PC-9 (cell line): ENCODE measurements around the gene BUD31. TPM values are rescaled to one million over a fixed set of nuclear protein-coding genes. Genes with fewer than 3 reads are reported as not detected.
A peak's percentile ranks its signal among the peaks of the same experiment; 100 is the strongest.

Experiments used
- BruUV-seq: library from RNA; stranded (reverse); fragments of 400-500 nt; replicated peaks from 2 replicates; lab custom pipeline; 2021; lab: Mats Ljungman, UMichigan
- CTCF ChIA-PET: fragments of 300-600 bp; sonication (Branson Sonifier 250); formaldehyde crosslinking; loops from one replicate; lab custom pipeline; 2022; ENCODE audit warnings: antibody characterized with exemption; lab: Charles Lee
- POLR2A ChIA-PET: fragments of 300-600 bp; sonication (Branson Sonifier 250); formaldehyde crosslinking; loops from one replicate; lab custom pipeline; 2022; ENCODE audit warnings: antibody characterized with exemption; ENCODE audit not compliant: unreplicated experiment; lab: Charles Lee
- DNase-seq, 2 experiments: peaks; one replicate each; pipeline versions ENCODE4 v3.0.0 to v3.0.0-alpha.2; 2015 to 2022; ENCODE audit warnings: mixed read lengths in 1 of 2
- H2AFZ ChIP-seq: fragments of 200-600 bp; sonication (generic); 2 replicates; pipeline ENCODE4 v1.8.1; 2017; ENCODE audit warnings: antibody characterized with exemption
- H3F3A ChIP-seq: fragments of 200-600 bp; sonication (generic); 2 replicates; pipeline ENCODE4 v1.8.1; 2017; ENCODE audit warnings: antibody characterized with exemption, mild to moderate bottlenecking, low read depth; ENCODE audit not compliant: insufficient read depth
- H3K27ac ChIP-seq: fragments of 200-600 bp; sonication (generic); 2 replicates; pipeline ENCODE4 v1.6.1; 2016; ENCODE audit warnings: mixed run types
- H3K27me3 ChIP-seq: fragments of 200-600 bp; sonication (generic); 2 replicates; pipeline ENCODE4 v1.6.1; 2016; ENCODE audit warnings: low read depth, mixed run types; ENCODE audit not compliant: insufficient read depth
- H3K36me3 ChIP-seq: fragments of 200-600 bp; sonication (generic); 2 replicates; pipeline ENCODE4 v1.6.1; 2016; ENCODE audit warnings: low read depth, mixed run types
- H3K4me1 ChIP-seq: fragments of 200-600 bp; sonication (generic); replicated peaks from 2 replicates; pipeline ENCODE4 v1.6.1; 2016; ENCODE audit warnings: mixed run types; ENCODE audit not compliant: insufficient read depth
- H3K4me2 ChIP-seq: fragments of 200-600 bp; sonication (generic); 2 replicates; pipeline ENCODE4 v1.6.1; 2017; ENCODE audit warnings: mixed run types
- H3K4me3 ChIP-seq: fragments of 200-600 bp; sonication (generic); 2 replicates; pipeline ENCODE4 v1.6.1; 2016; ENCODE audit warnings: mixed run types
- H3K79me2 ChIP-seq: fragments of 200-600 bp; sonication (generic); 2 replicates; pipeline ENCODE4 v1.6.1; 2017; ENCODE audit warnings: low read depth, mixed run types
- H3K9me2 ChIP-seq: fragments of 200-600 bp; sonication (generic); 2 replicates; pipeline ENCODE4 v1.8.1; 2017; ENCODE audit warnings: mild to moderate bottlenecking; ENCODE audit not compliant: insufficient read depth
- H3K9me3 ChIP-seq: fragments of 200-600 bp; sonication (generic); 2 replicates; pipeline ENCODE4 v1.8.1; 2016; ENCODE audit warnings: low read depth; ENCODE audit not compliant: insufficient read depth
- H4K20me1 ChIP-seq: fragments of 200-600 bp; sonication (generic); 2 replicates; pipeline ENCODE4 v1.8.1; 2017; ENCODE audit not compliant: insufficient read depth
- EZH2 ChIP-seq: fragments of 200-600 bp; sonication (generic); IDR thresholded peaks from 2 replicates; pipeline ENCODE4 v1.8.0; 2017; ENCODE audit warnings: antibody characterized with exemption, low read depth
- intact Hi-C: fragments of 100-400 bp; cut with micrococcal nuclease; formaldehyde crosslinking; loops from one replicate; pipeline ENCODE4 v1.10.0; 2022; ENCODE audit not compliant: unreplicated experiment
- total RNA-seq: library from RNA; stranded (reverse); gene quantifications from 2 replicates; pipeline ENCODE4 v1.2.3, GENCODE V29; 2021
- TF ChIP-seq, protein P1 (sequence below): fragments of 200-600 bp; sonication (generic); conservative IDR thresholded peaks from 2 replicates; pipeline ENCODE4 v1.6.1; 2017; ENCODE audit warnings: mixed run types, antibody characterized with exemption, mild to moderate bottlenecking, moderate library complexity

Gene BUD31
- total RNA-seq, 1 experiment from 2014 or later = 167 TPM

GRCh38 chr7:99465421-99465768 is 56.6 kb downstream of the BUD31 start:
- Histone ChIP-seq H3K4me1 (peaks cover 12% of the 10 kb centered on the region), H4K20me1 (peaks cover 13% of the 10 kb centered on the region), H3K9me3 (no peaks in the 10 kb centered on the region), H3K4me2 (peak overlapping the region; percentile 98), H3K4me3 (peak overlapping the region; percentile 74), H3K27me3 (no peaks in the 10 kb centered on the region), H3K36me3 (peaks cover 14% of the 10 kb centered on the region; the same call in 1 of the 2 replicates), H3F3A (peaks cover 15% of the 10 kb centered on the region), H2AFZ (peak overlapping the region; percentile 92), H3K79me2 (peaks cover 61% of the 10 kb centered on the region), H3K27ac (peak overlapping the region; percentile 62), H3K9me2 (no peaks in the 10 kb centered on the region)
- intact Hi-C loops = no loop called here
- no peak for DNase-seq
- CTCF ChIA-PET = interaction anchor here (0.6 kb wide), 1 partner anchor 547 kb away, joined by 3 read pairs; no protein-coding TSS in a partner anchor
- no peak for TF ChIP-seq EZH2
- TF ChIP-seq, protein P1, sequence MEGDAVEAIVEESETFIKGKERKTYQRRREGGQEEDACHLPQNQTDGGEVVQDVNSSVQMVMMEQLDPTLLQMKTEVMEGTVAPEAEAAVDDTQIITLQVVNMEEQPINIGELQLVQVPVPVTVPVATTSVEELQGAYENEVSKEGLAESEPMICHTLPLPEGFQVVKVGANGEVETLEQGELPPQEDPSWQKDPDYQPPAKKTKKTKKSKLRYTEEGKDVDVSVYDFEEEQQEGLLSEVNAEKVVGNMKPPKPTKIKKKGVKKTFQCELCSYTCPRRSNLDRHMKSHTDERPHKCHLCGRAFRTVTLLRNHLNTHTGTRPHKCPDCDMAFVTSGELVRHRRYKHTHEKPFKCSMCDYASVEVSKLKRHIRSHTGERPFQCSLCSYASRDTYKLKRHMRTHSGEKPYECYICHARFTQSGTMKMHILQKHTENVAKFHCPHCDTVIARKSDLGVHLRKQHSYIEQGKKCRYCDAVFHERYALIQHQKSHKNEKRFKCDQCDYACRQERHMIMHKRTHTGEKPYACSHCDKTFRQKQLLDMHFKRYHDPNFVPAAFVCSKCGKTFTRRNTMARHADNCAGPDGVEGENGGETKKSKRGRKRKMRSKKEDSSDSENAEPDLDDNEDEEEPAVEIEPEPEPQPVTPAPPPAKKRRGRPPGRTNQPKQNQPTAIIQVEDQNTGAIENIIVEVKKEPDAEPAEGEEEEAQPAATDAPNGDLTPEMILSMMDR = no peak
- POLR2A ChIA-PET = interaction anchor here (0.5 to 1.0 kb wide), 2 partner anchors 56 to 454 kb away, joined by 3 to 6 read pairs; no protein-coding TSS in a partner anchor
- TSS peak; percentile 45 for BruUV-seq

DNA sequence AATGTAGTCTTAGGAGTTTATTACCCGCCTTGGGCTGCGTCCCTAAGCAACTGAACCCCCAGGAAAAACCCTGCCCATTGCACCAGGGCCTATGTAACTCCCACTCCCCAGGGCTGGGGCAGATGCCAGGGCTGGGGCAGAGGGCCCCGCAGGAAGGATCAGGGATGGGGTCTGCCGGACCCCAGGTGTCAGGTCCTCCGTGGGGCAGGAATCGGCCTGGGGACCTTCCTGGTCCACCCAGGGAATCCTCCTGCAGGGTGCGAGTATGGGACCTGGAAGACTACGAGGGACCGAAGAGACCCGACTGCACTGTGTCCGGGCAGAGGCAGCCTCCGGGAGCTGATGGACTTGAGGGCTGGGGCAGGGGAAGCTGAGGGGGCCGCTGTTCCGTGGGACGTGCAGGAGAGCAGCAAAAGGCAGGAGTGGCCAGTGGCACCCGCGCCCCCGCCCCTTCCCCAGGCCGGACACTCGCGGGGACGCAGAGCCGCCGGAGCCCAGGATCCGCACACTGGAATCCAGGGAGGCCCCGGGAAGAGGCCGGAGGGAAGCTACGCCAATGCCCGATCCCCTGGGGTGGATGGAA is 59.7 kb downstream of the BUD31 start:
- POLR2A ChIA-PET = no interaction called here
- Histone ChIP-seq H4K20me1 (no peaks in the 10 kb centered on the region; the same call in 1 of the 2 replicates), H3F3A (peaks cover 18% of the 10 kb centered on the region), H3K36me3 (0 out of 2 replicates have a peak, but pooled peaks cover 5% of the 10 kb centered on the region), H3K27ac (no peak overlapping the region), H3K4me1 (peaks cover 16% of the 10 kb centered on the region), H2AFZ (no peak overlapping the region), H3K79me2 (peaks cover 37% of the 10 kb centered on the region), H3K9me3 (no peaks in the 10 kb centered on the region), H3K27me3 (no peaks in the 10 kb centered on the region), H3K4me3 (no peak overlapping the region), H3K9me2 (no peaks in the 10 kb centered on the region), H3K4me2 (no peak overlapping the region)
- BruUV-seq = no TSS peak
- DNase-seq = no peak
- CTCF ChIA-PET = no interaction called here
- intact Hi-C loops = no loop called here
- no peak for TF ChIP-seq EZH2
- TF ChIP-seq, protein P1 = no peak

Other genes starting within 250 kb of the BUD31 start
- gene KPNA7, start 200.9 kb upstream of the BUD31 start, total RNA-seq = 3.6 and 4.2 TPM in 2 replicates
- 11.7 and 18.0 TPM in 2 replicates for gene MYH16, start 136.1 kb upstream of the BUD31 start, total RNA-seq
- gene ARPC1A, start 83.1 kb upstream of the BUD31 start, total RNA-seq = 274 and 305 TPM in 2 replicates
- 276 and 289 TPM in 2 replicates for gene ARPC1B, start 34.2 kb upstream of the BUD31 start, total RNA-seq
- 141 and 180 TPM in 2 replicates for gene PDAP1, start 372 bp upstream of the BUD31 start, total RNA-seq
- 8.0 and 8.8 TPM in 2 replicates for gene PTCD1, start 29.8 kb downstream of the BUD31 start, total RNA-seq
- 69.0 and 81.5 TPM in 2 replicates for gene CPSF4, start 30.0 kb downstream of the BUD31 start, total RNA-seq
- 251 and 660 TPM in 2 replicates for gene ATP5MF, start 57.2 kb downstream of the BUD31 start, total RNA-seq
- gene ZNF789, start 63.9 kb downstream of the BUD31 start, total RNA-seq = 30.8 and 38.8 TPM in 2 replicates
- gene ZNF394, start 91.3 kb downstream of the BUD31 start, total RNA-seq = 21.1 and 34.1 TPM in 2 replicates
- 10.0 and 13.2 TPM in 2 replicates for gene ZKSCAN5, start 95.7 kb downstream of the BUD31 start, total RNA-seq
- 6.9 and 7.1 TPM in 2 replicates for gene FAM200A, start 143.1 kb downstream of the BUD31 start, total RNA-seq
- gene ZNF655, start 149.7 kb downstream of the BUD31 start, total RNA-seq = 75.6 and 83.0 TPM in 2 replicates
- 1.5 and 1.8 TPM in 2 replicates for gene TMEM225B, start 189.3 kb downstream of the BUD31 start, total RNA-seq
- gene ZSCAN25, start 208.0 kb downstream of the BUD31 start, total RNA-seq = 20.5 and 21.8 TPM in 2 replicates